HepG2 (cell line): ENCODE data around the gene TRIM31. TPM values are rescaled to one million over a fixed set of nuclear protein-coding genes. Genes with fewer than 3 reads are reported as not detected.

Experiments
- CEBPB ChIP-seq: IDR thresholded peaks from 2 replicates; pipeline ENCODE4 v1.6.1; 2011; ENCODE audit warnings: low read depth, low read length, improper control_type of control experiment, borderline replicate concordance
- FOXA3 ChIP-seq: IDR thresholded peaks from 2 replicates; pipeline ENCODE4 v1.6.1; 2016; ENCODE audit warnings: missing genetic modification reagents, missing compliant biosample characterization
- HNF4A ChIP-seq: sonication (generic); formaldehyde crosslinking; IDR thresholded peaks from 2 replicates; pipeline ENCODE4 v1.4.0; 2020; ENCODE audit warnings: missing genetic modification reagents
- HNRNPH1 ChIP-seq: fragments of 200-400 bp; formaldehyde crosslinking; optimal IDR thresholded peaks from 2 replicates; pipeline ENCODE3; 2017; ENCODE audit warnings: mild to moderate bottlenecking, low read depth, low read length
- MIER3 ChIP-seq: IDR thresholded peaks from 2 replicates; pipeline ENCODE4 v1.6.1; 2016; ENCODE audit warnings: missing compliant biosample characterization, borderline replicate concordance
- MYNN ChIP-seq: sonication (generic); formaldehyde crosslinking; IDR thresholded peaks from 2 replicates; pipeline ENCODE4 v1.4.0; 2020; ENCODE audit warnings: mild to moderate bottlenecking, low read depth, missing genetic modification reagents
- ONECUT2 ChIP-seq: sonication (generic); formaldehyde crosslinking; IDR thresholded peaks from 2 replicates; pipeline ENCODE4 v1.4.0; 2020; ENCODE audit warnings: missing genetic modification reagents
- RXRB ChIP-seq: IDR thresholded peaks from 2 replicates; pipeline ENCODE4 v1.6.1; 2016; ENCODE audit warnings: borderline replicate concordance, missing genetic modification reagents, missing compliant biosample characterization
- SALL1 ChIP-seq: sonication (generic); formaldehyde crosslinking; IDR thresholded peaks from 2 replicates; pipeline ENCODE4 v1.8.0; 2022; ENCODE audit warnings: mild to moderate bottlenecking, missing genetic modification reagents
- SNRNP70 ChIP-seq: fragments of 200-400 bp; formaldehyde crosslinking; IDR thresholded peaks from 2 replicates; pipeline ENCODE4 v1.6.1; 2017; ENCODE audit warnings: mild to moderate bottlenecking, low read depth, low read length, moderate library complexity
- SOX6 ChIP-seq, 2 experiments: fragments of 450-650 bp in 1 of 2; sonication (generic) in 1 of 2; formaldehyde crosslinking in 1 of 2; IDR thresholded peaks; 2 replicates each; pipeline versions ENCODE4 v1.4.0 to v1.6.1; 2017 to 2020; ENCODE audit warnings: antibody characterized with exemption in 1 of 2, mild to moderate bottlenecking in 1 of 2, missing genetic modification reagents in 1 of 2
- TAF1 ChIP-seq: sonication (generic); formaldehyde crosslinking; IDR thresholded peaks from 2 replicates; pipeline ENCODE4 v1.4.0; 2020; ENCODE audit warnings: missing genetic modification reagents
- TOPORS ChIP-seq: sonication (generic); formaldehyde crosslinking; IDR thresholded peaks from 2 replicates; pipeline ENCODE4 v1.8.0; 2023; ENCODE audit warnings: mild to moderate bottlenecking, missing genetic modification reagents
- WIZ ChIP-seq: sonication (generic); formaldehyde crosslinking; IDR thresholded peaks from 2 replicates; pipeline ENCODE4 v1.5.1; 2020; ENCODE audit warnings: mild to moderate bottlenecking, missing genetic modification reagents
- ZBTB3 ChIP-seq: sonication (generic); formaldehyde crosslinking; IDR thresholded peaks from 2 replicates; pipeline ENCODE4 v1.4.0; 2020; ENCODE audit warnings: low read depth, mild to moderate bottlenecking, moderate library complexity, missing genetic modification reagents, borderline replicate concordance
- ZFP36 ChIP-seq: fragments of 150-350 bp; IDR thresholded peaks from 2 replicates; pipeline ENCODE4 v1.6.1; 2018; ENCODE audit warnings: borderline replicate concordance, low read length, low read depth; ENCODE audit not compliant: partially characterized antibody
- ZFY ChIP-seq: sonication (generic); formaldehyde crosslinking; IDR thresholded peaks from 2 replicates; pipeline ENCODE4 v1.4.0; 2020; ENCODE audit warnings: missing genetic modification reagents
- ZNF629 ChIP-seq: sonication (generic); formaldehyde crosslinking; conservative IDR thresholded peaks from 2 replicates; pipeline ENCODE4 v1.5.0; 2020; ENCODE audit warnings: missing genetic modification reagents
- ZNF790 ChIP-seq: sonication (generic); formaldehyde crosslinking; IDR thresholded peaks from 2 replicates; pipeline ENCODE4 v1.8.0; 2022; ENCODE audit warnings: missing genetic modification reagents, mild to moderate bottlenecking, borderline replicate concordance
- ZNF878 ChIP-seq: sonication (generic); formaldehyde crosslinking; IDR thresholded peaks from 2 replicates; pipeline ENCODE4 v1.8.1; 2023; ENCODE audit warnings: mild to moderate bottlenecking, missing genetic modification reagents, moderate library complexity
- ZSCAN21 ChIP-seq: sonication (generic); formaldehyde crosslinking; IDR thresholded peaks from 2 replicates; pipeline ENCODE4 v1.8.0; 2022; ENCODE audit warnings: mild to moderate bottlenecking, missing genetic modification reagents, moderate library complexity, borderline replicate concordance
- polyA plus RNA-seq, 8 experiments: library from polyadenylated mRNA; depleted of rRNA in 3 of 8; stranded (reverse) in 7 of 8; unstranded in 1 of 8; fragments of >200 nt; fragmentation: Illumina TruSeq in 4 of 8; extraction: Trizol in 4 of 8; gene quantifications; 2 replicates each; pipeline versions ENCODE4 v1.2.1 to v1.2.3, GENCODE V29; 2011 to 2016; ENCODE audit warnings: low read depth in 4 of 8, missing spikeins in 1 of 8, mixed read lengths in 1 of 8; ENCODE audit not compliant: insufficient read depth in 1 of 8
- total RNA-seq, 5 experiments: library from RNA; depleted of rRNA; stranded (reverse); fragments of >200 nt; fragmentation: Illumina TruSeq; extraction: Trizol; gene quantifications; 2 replicates each; pipeline ENCODE4 v1.2.3, GENCODE V29; 2016; ENCODE audit warnings: low read depth in 1 of 5
- TF ChIP-seq, protein P1 (sequence below): sonication (generic); formaldehyde crosslinking; conservative IDR thresholded peaks from 2 replicates; pipeline ENCODE4 v1.4.0; 2020; ENCODE audit warnings: mild to moderate bottlenecking, missing genetic modification reagents, moderate library complexity
- TF ChIP-seq, protein P2 (sequence below): sonication (generic); formaldehyde crosslinking; IDR thresholded peaks from 2 replicates; pipeline ENCODE4 v1.9.0; 2022; ENCODE audit warnings: low read depth, missing genetic modification reagents
- TF ChIP-seq, protein P3 (sequence below): IDR thresholded peaks from 2 replicates; pipeline ENCODE4 v1.6.1; 2016; ENCODE audit warnings: mild to moderate bottlenecking

Gene TRIM31
- total and polyA plus RNA-seq, 2 of the 13 experiments (the other 11 are each of a cell fraction or from before 2014, with no cell fraction given): 0.13 to 0.51 TPM

DNA sequence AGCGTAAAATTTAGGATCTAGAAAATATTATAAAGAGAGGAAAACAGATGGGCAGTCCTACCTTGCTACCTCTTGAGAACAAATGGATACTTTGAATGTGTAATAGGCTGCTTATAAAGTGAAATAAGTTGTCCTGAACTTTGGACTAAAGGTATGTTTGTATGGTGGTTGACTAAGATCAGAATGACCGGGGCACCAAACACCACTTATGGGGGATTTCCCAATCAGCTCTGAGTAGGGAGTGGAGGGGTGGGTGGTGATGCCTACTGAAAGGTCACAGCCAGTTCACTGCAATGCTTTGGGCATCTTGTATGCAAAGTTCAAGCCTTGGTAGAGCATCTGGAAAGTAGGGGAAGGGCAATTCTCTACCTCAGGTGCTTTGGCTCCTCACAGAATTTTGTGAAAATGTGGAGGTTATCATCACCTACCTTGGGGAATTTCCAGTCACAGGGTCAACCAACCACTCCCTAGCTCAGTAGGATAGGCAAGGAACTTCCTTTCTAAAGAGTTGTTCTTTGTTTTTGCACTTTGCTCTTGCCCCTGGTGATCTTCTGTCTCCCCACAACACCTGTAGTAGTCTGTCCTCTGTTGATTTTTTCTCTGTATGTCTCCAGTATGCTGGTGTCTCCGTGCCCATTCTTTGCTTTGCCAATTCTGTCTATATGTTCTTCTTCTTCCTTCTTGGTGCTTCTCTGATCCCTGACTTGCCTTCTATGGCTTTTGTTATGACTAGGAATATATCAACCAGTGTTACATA, at the start of gene TRIM31 (continued):
- TF ChIP-seq SALL1 (CRISPR knock-in tag) (0 out of 2 replicates have a peak, but pooled peaks have one; percentile 13), ONECUT2 (CRISPR knock-in tag) (no peak), ZNF790 (CRISPR knock-in tag) (no peak), ZBTB3 (no peak), TAF1 (CRISPR knock-in tag) (no peak), ZSCAN21 (CRISPR knock-in tag) (no peak), CEBPB (peak; percentile 81), ZNF629 (CRISPR knock-in tag) (no peak), SOX6 (IDR thresholded peaks at IDR 0.05) (no peak), SOX6 (CRISPR knock-in tag; IDR thresholded peaks at IDR 0.05) (0 out of 2 replicates have a peak, but pooled peaks have one; percentile 15), WIZ (CRISPR knock-in tag) (no peak), HNRNPH1 (no peak), SNRNP70 (no peak), MIER3 (CRISPR knock-in tag) (no peak), ZFY (no peak), HNF4A (peak; percentile 79), MYNN (no peak), FOXA3 (peak; percentile 31; the same call in 1 of the 2 replicates), RXRB (CRISPR knock-in tag) (peak; percentile 36; the same call in 1 of the 2 replicates), ZFP36 (no peak), TOPORS (no peak), ZNF878 (CRISPR knock-in tag) (no peak)
- TF ChIP-seq, protein P1, sequence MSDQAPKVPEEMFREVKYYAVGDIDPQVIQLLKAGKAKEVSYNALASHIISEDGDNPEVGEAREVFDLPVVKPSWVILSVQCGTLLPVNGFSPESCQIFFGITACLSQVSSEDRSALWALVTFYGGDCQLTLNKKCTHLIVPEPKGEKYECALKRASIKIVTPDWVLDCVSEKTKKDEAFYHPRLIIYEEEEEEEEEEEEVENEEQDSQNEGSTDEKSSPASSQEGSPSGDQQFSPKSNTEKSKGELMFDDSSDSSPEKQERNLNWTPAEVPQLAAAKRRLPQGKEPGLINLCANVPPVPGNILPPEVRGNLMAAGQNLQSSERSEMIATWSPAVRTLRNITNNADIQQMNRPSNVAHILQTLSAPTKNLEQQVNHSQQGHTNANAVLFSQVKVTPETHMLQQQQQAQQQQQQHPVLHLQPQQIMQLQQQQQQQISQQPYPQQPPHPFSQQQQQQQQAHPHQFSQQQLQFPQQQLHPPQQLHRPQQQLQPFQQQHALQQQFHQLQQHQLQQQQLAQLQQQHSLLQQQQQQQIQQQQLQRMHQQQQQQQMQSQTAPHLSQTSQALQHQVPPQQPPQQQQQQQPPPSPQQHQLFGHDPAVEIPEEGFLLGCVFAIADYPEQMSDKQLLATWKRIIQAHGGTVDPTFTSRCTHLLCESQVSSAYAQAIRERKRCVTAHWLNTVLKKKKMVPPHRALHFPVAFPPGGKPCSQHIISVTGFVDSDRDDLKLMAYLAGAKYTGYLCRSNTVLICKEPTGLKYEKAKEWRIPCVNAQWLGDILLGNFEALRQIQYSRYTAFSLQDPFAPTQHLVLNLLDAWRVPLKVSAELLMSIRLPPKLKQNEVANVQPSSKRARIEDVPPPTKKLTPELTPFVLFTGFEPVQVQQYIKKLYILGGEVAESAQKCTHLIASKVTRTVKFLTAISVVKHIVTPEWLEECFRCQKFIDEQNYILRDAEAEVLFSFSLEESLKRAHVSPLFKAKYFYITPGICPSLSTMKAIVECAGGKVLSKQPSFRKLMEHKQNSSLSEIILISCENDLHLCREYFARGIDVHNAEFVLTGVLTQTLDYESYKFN (CRISPR knock-in tag): 0 out of 2 replicates have a peak, but pooled peaks have one; percentile 35
- TF ChIP-seq, protein P2, sequence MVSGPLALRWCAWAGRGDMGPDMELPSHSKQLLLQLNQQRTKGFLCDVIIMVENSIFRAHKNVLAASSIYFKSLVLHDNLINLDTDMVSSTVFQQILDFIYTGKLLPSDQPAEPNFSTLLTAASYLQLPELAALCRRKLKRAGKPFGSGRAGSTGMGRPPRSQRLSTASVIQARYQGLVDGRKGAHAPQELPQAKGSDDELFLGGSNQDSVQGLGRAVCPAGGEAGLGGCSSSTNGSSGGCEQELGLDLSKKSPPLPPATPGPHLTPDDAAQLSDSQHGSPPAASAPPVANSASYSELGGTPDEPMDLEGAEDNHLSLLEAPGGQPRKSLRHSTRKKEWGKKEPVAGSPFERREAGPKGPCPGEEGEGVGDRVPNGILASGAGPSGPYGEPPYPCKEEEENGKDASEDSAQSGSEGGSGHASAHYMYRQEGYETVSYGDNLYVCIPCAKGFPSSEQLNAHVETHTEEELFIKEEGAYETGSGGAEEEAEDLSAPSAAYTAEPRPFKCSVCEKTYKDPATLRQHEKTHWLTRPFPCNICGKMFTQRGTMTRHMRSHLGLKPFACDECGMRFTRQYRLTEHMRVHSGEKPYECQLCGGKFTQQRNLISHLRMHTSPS: 0 out of 2 replicates have a peak, but pooled peaks have one; percentile 41
- TF ChIP-seq, protein P3, sequence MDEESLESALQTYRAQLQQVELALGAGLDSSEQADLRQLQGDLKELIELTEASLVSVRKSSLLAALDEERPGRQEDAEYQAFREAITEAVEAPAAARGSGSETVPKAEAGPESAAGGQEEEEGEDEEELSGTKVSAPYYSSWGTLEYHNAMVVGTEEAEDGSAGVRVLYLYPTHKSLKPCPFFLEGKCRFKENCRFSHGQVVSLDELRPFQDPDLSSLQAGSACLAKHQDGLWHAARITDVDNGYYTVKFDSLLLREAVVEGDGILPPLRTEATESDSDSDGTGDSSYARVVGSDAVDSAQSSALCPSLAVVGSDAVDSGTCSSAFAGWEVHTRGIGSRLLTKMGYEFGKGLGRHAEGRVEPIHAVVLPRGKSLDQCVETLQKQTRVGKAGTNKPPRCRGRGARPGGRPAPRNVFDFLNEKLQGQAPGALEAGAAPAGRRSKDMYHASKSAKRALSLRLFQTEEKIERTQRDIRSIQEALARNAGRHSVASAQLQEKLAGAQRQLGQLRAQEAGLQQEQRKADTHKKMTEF: no peak
